Upper lobe of right lung (tissue), 1 donor: ENCODE data around the gene KCTD5. TPM values are rescaled to one million over a fixed set of nuclear protein-coding genes. Genes with fewer than 3 reads are reported as not detected.
"Not testable (repeated sequence)": the region's sequence is repeated elsewhere in the genome, so short reads cannot be mapped to it uniquely, and the experiment has no call there.

Experiments used
- ATAC-seq: fragments of 200-7000 bp; cut with Tn5 transposase; one replicate; pipeline ENCODE4 v1.9.1; 2020; ENCODE audit warnings: mild to moderate bottlenecking, moderate library complexity
- DNase-seq: peaks from one replicate; pipeline ENCODE4 v3.0.0-alpha.2; 2020
- H3K27ac ChIP-seq: fragments of 200-600 bp; one replicate; pipeline ENCODE4 v1.8.0; 2022
- H3K27me3 ChIP-seq: fragments of 200-600 bp; one replicate; pipeline ENCODE4 v1.8.0; 2022; ENCODE audit warnings: mild to moderate bottlenecking
- H3K36me3 ChIP-seq: fragments of 200-600 bp; one replicate; pipeline ENCODE4 v1.8.0; 2022
- H3K4me1 ChIP-seq: fragments of 200-600 bp; one replicate; pipeline ENCODE4 v1.8.0; 2022
- H3K4me3 ChIP-seq: fragments of 200-600 bp; one replicate; pipeline ENCODE4 v1.8.0; 2022; ENCODE audit warnings: mild to moderate bottlenecking
- H3K9me3 ChIP-seq: fragments of 200-600 bp; one replicate; pipeline ENCODE4 v1.8.0; 2022
- CTCF ChIP-seq: fragments of 200-600 bp; IDR thresholded peaks from one replicate; pipeline ENCODE4 v1.8.0; 2022; ENCODE audit warnings: antibody characterized with exemption
- intact Hi-C: fragments of 100-400 bp; cut with DNase I; formaldehyde crosslinking; loops from one replicate; pipeline ENCODE4 v1.11.0; 2022
- total RNA-seq: library from RNA; stranded (reverse); fragmentation: NEBNext Ultra II Directional; extraction: Animal tissue kit (Norgen Biotek cat#: 25700); gene quantifications from one replicate; pipeline ENCODE4 v1.2.1, GENCODE V29; 2021
- donor health status: DM: no; HTN: yes; CAD: no; lungs with severe emphysema.

KCTD5 gene
- total RNA-seq, 1 donor from 2014 or later: 23.8 TPM

- H3K4me3 ChIP-seq: no peak overlapping the region
- ATAC-seq: no peak
- peaks cover 2% of the 10 kb centered on the region for H3K4me1 ChIP-seq
- H3K9me3 ChIP-seq: no peaks in the 10 kb centered on the region
- TF ChIP-seq CTCF: no peak
- no peaks in the 10 kb centered on the region for H3K27me3 ChIP-seq
- H3K27ac ChIP-seq: no peak overlapping the region
- intact Hi-C loops: no loop called here
- peaks cover 4% of the 10 kb centered on the region for H3K36me3 ChIP-seq
- no peak for DNase-seq
These were observed 25.3 kb upstream of the KCTD5 start for GRCh38 chr16:2656985-2657384.

DNA sequence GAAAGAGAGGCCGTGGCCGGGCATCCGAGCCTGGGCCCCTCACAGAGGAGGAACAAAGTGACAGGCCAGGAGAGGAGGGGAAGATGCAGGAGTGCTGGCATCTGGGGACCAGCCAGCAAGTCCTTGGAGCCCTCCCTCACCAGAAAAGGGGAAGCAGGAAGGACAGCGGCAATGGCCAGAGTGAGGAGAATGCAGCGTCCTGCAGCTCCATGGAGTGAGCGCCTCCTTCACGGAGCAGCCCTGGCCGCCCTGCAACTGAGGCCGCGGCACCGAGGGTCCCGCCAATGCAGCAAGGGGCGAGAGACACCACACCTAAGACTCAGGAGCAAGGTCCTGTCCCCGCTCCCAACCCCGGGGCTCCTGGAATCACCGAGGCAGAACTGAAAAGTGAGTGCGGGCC is 24.5 kb upstream of the KCTD5 start:
- intact Hi-C loops: not testable (repeated sequence)
- ATAC-seq: peak; percentile 42

DNA sequence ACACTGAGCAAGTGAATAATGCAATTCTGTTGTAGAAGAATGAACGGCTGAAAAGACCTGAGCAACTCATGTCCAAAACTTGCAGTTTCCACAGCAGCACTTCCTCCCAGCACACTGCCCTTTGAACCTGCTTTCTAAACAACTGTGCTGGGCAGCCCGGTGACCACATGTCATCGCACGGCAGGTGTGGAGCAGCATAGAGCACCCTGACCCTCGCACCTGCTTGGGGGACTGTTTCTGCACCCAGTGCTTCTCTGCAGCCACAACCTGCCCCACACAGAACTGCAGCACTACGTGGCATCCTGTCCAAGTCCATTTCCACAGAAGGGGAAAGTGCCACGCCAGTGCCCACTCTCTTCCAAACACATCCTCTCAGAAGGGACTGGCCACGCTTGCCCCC is 22.8 kb upstream of the KCTD5 start:
- peak; percentile 7 for ATAC-seq
- H3K27me3 ChIP-seq, H3K4me3 ChIP-seq, H3K27ac ChIP-seq, H3K9me3 ChIP-seq, intact Hi-C loops, DNase-seq: not testable (repeated sequence)
- H3K4me1 ChIP-seq: peaks cover 11% of the 10 kb centered on the region
- H3K36me3 ChIP-seq: peaks cover 12% of the 10 kb centered on the region

More for the DNA sequence above, 24.5 kb upstream of the KCTD5 start:
- H3K9me3 ChIP-seq, H3K4me3 ChIP-seq, H3K27ac ChIP-seq, H3K4me1 ChIP-seq, DNase-seq, H3K27me3 ChIP-seq: not testable (repeated sequence)
- peaks cover 12% of the 10 kb centered on the region for H3K36me3 ChIP-seq

GRCh38 chr16:2660014-2660662 is 22.2 kb upstream of the KCTD5 start:
- intact Hi-C loops, H3K4me3 ChIP-seq, DNase-seq, H3K27me3 ChIP-seq, H3K27ac ChIP-seq, H3K9me3 ChIP-seq: not testable (repeated sequence)
- H3K36me3 ChIP-seq: peaks cover 12% of the 10 kb centered on the region
- peaks cover 13% of the 10 kb centered on the region for H3K4me1 ChIP-seq
- ATAC-seq: peak; percentile 14

- TF ChIP-seq CTCF: peak; percentile 60
- H3K27me3 ChIP-seq, DNase-seq, H3K9me3 ChIP-seq, H3K4me3 ChIP-seq, H3K27ac ChIP-seq, intact Hi-C loops: not testable (repeated sequence)
- peaks cover 13% of the 10 kb centered on the region for H3K4me1 ChIP-seq
- H3K36me3 ChIP-seq: peaks cover 12% of the 10 kb centered on the region
- ATAC-seq: peak; percentile 37
These were observed 21.5 kb upstream of the KCTD5 start for GRCh38 chr16:2660755-2661373.

DNA sequence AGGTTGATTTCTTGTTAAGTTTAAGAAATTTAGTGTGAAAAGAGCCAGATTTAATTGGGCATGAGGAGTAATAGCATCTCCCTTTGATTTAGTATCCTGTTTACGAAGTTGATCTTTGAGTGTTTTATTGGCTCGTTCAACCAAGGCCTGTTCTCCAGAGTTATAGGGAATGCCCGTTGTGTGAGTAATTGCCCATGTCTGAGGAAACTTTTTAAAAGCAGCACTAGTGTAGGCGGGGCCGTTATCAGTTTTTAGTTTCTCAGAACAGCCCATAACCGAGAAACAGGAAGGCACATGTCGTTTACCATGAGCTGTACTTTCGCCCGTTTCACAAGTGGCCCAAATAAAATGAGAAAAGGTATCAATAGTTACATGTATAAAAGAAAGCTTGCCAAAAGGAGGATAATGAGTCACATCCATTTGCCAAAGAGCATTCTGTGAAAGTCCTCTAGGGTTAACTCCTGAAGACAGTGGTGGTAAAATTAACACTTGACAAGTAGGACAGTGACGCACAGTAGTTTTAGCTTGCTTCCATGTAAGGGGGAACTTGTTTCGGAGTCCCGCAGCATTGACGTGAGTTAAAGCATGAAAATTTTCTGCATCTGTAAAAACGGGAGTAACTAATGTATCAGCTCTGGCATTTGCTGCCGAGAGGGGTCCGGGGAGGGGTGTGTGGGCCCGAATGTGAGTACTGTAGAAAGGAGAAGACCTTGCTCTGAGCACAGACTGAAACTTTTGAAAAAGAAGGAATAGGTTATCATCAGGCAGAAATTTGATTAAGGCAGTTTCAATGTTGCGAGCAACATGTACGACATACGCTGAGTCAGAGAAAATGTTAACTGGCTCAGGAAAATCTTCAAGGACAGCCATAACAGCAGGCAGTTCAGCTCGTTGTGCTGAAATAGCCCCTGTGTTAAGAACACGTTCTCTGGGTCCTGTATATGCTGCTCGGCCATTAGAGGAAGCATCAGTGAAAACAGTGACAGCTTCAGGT is 18.5 kb upstream of the KCTD5 start:
- peaks cover 13% of the 10 kb centered on the region for H3K4me1 ChIP-seq
- H3K27me3 ChIP-seq: no peaks in the 10 kb centered on the region
- ATAC-seq: peak; percentile 71
- no peak overlapping the region for H3K27ac ChIP-seq
- intact Hi-C loops: no loop called here
- DNase-seq: no peak
- no peak for TF ChIP-seq CTCF
- H3K36me3 ChIP-seq: peaks cover 33% of the 10 kb centered on the region
- H3K9me3 ChIP-seq: no peaks in the 10 kb centered on the region
- H3K4me3 ChIP-seq: no peak overlapping the region

DNA sequence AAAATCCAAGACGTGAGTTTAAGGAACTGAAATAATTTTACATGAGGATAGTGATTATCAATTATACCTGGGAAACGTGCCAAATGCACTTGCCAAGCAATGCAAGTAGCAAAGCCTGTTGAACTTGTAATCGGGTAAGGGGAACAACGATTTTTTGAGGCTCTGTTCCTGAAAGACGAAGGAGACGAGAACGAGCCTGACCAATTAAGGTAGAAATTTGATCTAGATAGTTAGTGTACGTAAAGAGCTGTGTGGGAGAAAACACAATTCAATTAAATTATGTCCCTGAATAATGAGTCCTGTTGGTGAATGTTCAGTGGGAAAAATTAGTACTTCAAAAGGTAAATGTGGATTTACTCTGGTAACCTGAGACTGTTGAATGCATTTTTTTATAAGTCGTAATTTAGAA is 17.7 kb upstream of the KCTD5 start:
- peaks cover 15% of the 10 kb centered on the region for H3K4me1 ChIP-seq
- no peaks in the 10 kb centered on the region for H3K9me3 ChIP-seq
- intact Hi-C loops: no loop called here
- DNase-seq (no peak), ATAC-seq (no peak)
- no peaks in the 10 kb centered on the region for H3K27me3 ChIP-seq
- H3K4me3 ChIP-seq: no peak overlapping the region
- peaks cover 40% of the 10 kb centered on the region for H3K36me3 ChIP-seq
- no peak overlapping the region for H3K27ac ChIP-seq
- no peak for TF ChIP-seq CTCF

DNA sequence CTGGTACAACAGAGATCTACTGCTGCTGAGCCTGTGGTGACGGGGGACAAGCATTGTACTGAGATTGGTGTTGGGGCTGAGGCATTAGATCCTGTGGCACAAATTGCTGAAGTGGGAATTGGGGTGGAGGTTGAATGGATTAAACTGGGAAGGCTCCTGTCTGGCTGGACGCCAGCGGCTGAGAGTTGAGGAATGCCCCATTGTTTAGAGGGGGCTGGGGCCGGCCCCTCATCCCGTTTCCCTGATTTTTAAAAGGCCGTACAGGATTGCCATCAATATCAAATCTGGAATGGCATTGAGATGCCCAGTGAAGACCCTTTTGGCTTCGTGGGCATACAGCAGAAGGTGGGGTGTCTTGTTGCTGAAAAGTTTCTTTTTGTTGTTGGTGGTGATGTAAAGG is 15.7 kb upstream of the KCTD5 start:
- H3K36me3 ChIP-seq: peaks cover 39% of the 10 kb centered on the region
- DNase-seq, H3K4me3 ChIP-seq, intact Hi-C loops, ATAC-seq, H3K27me3 ChIP-seq, H3K9me3 ChIP-seq, H3K27ac ChIP-seq: not testable (repeated sequence)
- H3K4me1 ChIP-seq: peaks cover 21% of the 10 kb centered on the region

- H3K4me3 ChIP-seq, ATAC-seq, intact Hi-C loops, DNase-seq, H3K27ac ChIP-seq, H3K9me3 ChIP-seq, H3K27me3 ChIP-seq: not testable (repeated sequence)
- Histone ChIP-seq H3K36me3 (peaks cover 28% of the 10 kb centered on the region), H3K4me1 (peaks cover 23% of the 10 kb centered on the region)
These were observed 12.7 kb upstream of the KCTD5 start for GRCh38 chr16:2669587-2669986.
